GM12891 (cell line): ENCODE measurements around the gene ROR1.

Experiments
- POLR2A ChIP-seq: IDR thresholded peaks from 2 replicates; pipeline ENCODE4 v1.6.1; 2011; ENCODE audit warnings: low read depth, low read length, control low read depth
- TAF1 ChIP-seq: IDR thresholded peaks from 2 replicates; pipeline ENCODE4 v1.6.1; 2011; ENCODE audit warnings: low read depth, low read length, control low read depth

GRCh38 chr1:64172458-64172983, 398.7 kb downstream of the ROR1 start:
- TF ChIP-seq POLR2A (no peak), TAF1 (no peak)
